GM12878 (cell line): ENCODE measurements around the gene EPB41. TPM values are rescaled to one million over a fixed set of nuclear protein-coding genes. Genes with fewer than 3 reads are reported as not detected.

ENCODE experiments used
- CBX3 ChIP-seq: fragments of 200-600 bp; sonication (generic); IDR thresholded peaks from 2 replicates; pipeline ENCODE4 v1.6.1; 2016; ENCODE audit warnings: low read depth, borderline replicate concordance
- ELK1 ChIP-seq: IDR thresholded peaks from 2 replicates; pipeline ENCODE4 v1.6.1; 2012; ENCODE audit warnings: low read depth, low read length, improper control_type of control experiment
- JUNB ChIP-seq: IDR thresholded peaks from 2 replicates; pipeline ENCODE4 v1.6.1; 2016; ENCODE audit warnings: antibody characterized with exemption, mild to moderate bottlenecking
- NBN ChIP-seq: fragments of 450-650 bp; IDR thresholded peaks from 2 replicates; pipeline ENCODE4 v1.6.1; 2016
- PAX5 ChIP-seq: IDR thresholded peaks from 2 replicates; pipeline ENCODE4 v1.6.1; 2011; ENCODE audit warnings: low read depth, low read length, borderline replicate concordance
- RAD51 ChIP-seq: fragments of 450-650 bp; IDR thresholded peaks from 2 replicates; pipeline ENCODE4 v1.6.1; 2016; ENCODE audit warnings: moderate library complexity, mild to moderate bottlenecking, inconsistent platforms
- SUPT20H ChIP-seq: IDR thresholded peaks from 2 replicates; pipeline ENCODE4 v1.6.1; 2011; ENCODE audit warnings: low read depth, mild to moderate bottlenecking, low read length, moderate library complexity, borderline replicate concordance; ENCODE audit not compliant: control insufficient read depth
- ZBTB4 ChIP-seq: fragments of 450-650 bp; formaldehyde crosslinking; IDR thresholded peaks from 2 replicates; pipeline ENCODE4 v1.4.0; 2022; ENCODE audit warnings: mild to moderate bottlenecking, moderate library complexity
- ZNF24 ChIP-seq: fragments of 450-650 bp; IDR thresholded peaks from 2 replicates; pipeline ENCODE4 v1.6.1; 2017; ENCODE audit warnings: antibody characterized with exemption, mild to moderate bottlenecking
- ZNF592 ChIP-seq: fragments of 450-650 bp; IDR thresholded peaks from 2 replicates; pipeline ENCODE4 v1.6.1; 2017; ENCODE audit warnings: mild to moderate bottlenecking, moderate library complexity
- polyA plus RNA-seq, 11 experiments: library from polyadenylated mRNA; depleted of rRNA in 4 of 11; unstranded in 6 of 11; stranded (reverse) in 5 of 11; fragments of >200 nt; fragmentation: Nextera tagmentation in 4 of 11; fragmentation: Illumina TruSeq in 1 of 11; extraction: Ambion mirVana in 4 of 11; extraction: Trizol in 1 of 11; gene quantifications; 1 replicate in 1 of 11; 2 replicates in 10 of 11; pipeline versions ENCODE4 v1.2.1 to v1.2.3, GENCODE V29; 2011 to 2016; ENCODE audit warnings: inconsistent platforms in 2 of 11, missing spikeins in 2 of 11, low read depth in 1 of 11
- total RNA-seq, 4 experiments: library from RNA; depleted of rRNA in 3 of 4; stranded (reverse); fragments of >200 nt in 3 of 4; fragmentation: Illumina TruSeq in 1 of 4; extraction: Trizol in 1 of 4; gene quantifications; 2 replicates each; pipeline versions ENCODE4 v1.2.1 to v1.2.3, GENCODE V29; 2013 to 2021
- TF ChIP-seq, protein P1 (sequence below): fragments of 450-650 bp; formaldehyde crosslinking; IDR thresholded peaks from 2 replicates; pipeline ENCODE4 v1.4.0; 2020; ENCODE audit warnings: mild to moderate bottlenecking, moderate library complexity

Gene EPB41
- total and polyA plus RNA-seq, 10 of the 15 experiments (the other 5 are each of a cell fraction or from before 2014, with no cell fraction given): 1.1 to 77.6 (median 58.8) TPM

DNA sequence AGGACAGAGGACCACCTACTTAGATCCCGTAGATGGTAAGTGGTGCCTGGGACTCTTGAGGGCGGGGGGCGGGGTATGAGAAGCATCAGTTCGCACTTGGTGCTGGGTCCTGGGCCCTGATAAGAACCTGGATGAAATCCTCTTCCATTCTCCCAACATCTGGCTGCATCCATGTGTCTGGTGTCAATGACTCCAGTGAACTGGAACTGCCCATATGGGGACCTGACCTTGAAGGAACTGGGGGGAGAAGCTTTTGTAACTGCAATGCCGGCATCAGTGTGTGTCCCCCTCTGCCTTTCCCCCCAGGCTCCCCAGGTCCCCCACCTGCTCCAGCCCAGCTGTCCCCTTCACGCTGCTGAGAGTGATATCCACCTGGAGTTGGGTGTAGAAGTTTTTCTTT is 49.7 kb upstream of the EPB41 start (continued):
- TF ChIP-seq, protein P1, sequence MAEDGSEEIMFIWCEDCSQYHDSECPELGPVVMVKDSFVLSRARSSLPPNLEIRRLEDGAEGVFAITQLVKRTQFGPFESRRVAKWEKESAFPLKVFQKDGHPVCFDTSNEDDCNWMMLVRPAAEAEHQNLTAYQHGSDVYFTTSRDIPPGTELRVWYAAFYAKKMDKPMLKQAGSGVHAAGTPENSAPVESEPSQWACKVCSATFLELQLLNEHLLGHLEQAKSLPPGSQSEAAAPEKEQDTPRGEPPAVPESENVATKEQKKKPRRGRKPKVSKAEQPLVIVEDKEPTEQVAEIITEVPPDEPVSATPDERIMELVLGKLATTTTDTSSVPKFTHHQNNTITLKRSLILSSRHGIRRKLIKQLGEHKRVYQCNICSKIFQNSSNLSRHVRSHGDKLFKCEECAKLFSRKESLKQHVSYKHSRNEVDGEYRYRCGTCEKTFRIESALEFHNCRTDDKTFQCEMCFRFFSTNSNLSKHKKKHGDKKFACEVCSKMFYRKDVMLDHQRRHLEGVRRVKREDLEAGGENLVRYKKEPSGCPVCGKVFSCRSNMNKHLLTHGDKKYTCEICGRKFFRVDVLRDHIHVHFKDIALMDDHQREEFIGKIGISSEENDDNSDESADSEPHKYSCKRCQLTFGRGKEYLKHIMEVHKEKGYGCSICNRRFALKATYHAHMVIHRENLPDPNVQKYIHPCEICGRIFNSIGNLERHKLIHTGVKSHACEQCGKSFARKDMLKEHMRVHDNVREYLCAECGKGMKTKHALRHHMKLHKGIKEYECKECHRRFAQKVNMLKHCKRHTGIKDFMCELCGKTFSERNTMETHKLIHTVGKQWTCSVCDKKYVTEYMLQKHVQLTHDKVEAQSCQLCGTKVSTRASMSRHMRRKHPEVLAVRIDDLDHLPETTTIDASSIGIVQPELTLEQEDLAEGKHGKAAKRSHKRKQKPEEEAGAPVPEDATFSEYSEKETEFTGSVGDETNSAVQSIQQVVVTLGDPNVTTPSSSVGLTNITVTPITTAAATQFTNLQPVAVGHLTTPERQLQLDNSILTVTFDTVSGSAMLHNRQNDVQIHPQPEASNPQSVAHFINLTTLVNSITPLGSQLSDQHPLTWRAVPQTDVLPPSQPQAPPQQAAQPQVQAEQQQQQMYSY: no peak
- no peak for TF ChIP-seq ZBTB4 (CRISPR knock-in tag)
- no peak for TF ChIP-seq RAD51
- TF ChIP-seq JUNB: no peak
- no peak for TF ChIP-seq PAX5
- no peak for TF ChIP-seq ZNF592
- no peak for TF ChIP-seq SUPT20H
- TF ChIP-seq ZNF24: no peak
- TF ChIP-seq NBN: no peak
- TF ChIP-seq CBX3: no peak
- no peak for TF ChIP-seq ELK1
